PFSK-1 (cell line): ENCODE measurements around the gene LCP2.

Experiments
- FOXP2 ChIP-seq: optimal IDR thresholded peaks from 2 replicates; pipeline ENCODE3; 2011; ENCODE audit warnings: borderline replicate concordance, control low read depth, inconsistent platforms; ENCODE audit not compliant: insufficient read depth; ENCODE audit errors: extremely low read length, extremely low read depth
- POLR2AphosphoS5 ChIP-seq: IDR thresholded peaks from 2 replicates; pipeline ENCODE4 v1.6.1; 2012; ENCODE audit warnings: low read depth, mild to moderate bottlenecking, control low read depth, low read length, moderate library complexity
- REST ChIP-seq, 2 experiments: IDR thresholded peaks; 2 replicates each; pipeline versions ENCODE4 v1.6.1 to v1.8.0; 2011 to 2012; ENCODE audit warnings: low read depth in 2 of 2, low read length in 2 of 2, control low read depth in 1 of 2, inconsistent platforms in 1 of 2, mild to moderate bottlenecking in 1 of 2, moderate library complexity in 1 of 2; ENCODE audit not compliant: insufficient read depth in 1 of 2
- SIN3A ChIP-seq: IDR thresholded peaks from 2 replicates; pipeline ENCODE4 v1.6.1; 2012; ENCODE audit warnings: mild to moderate bottlenecking, low read length, moderate library complexity, borderline replicate concordance; ENCODE audit not compliant: insufficient read depth
- TAF1 ChIP-seq: IDR thresholded peaks from 2 replicates; pipeline ENCODE4 v1.6.1; 2012; ENCODE audit warnings: low read length, control low read depth, borderline replicate concordance; ENCODE audit not compliant: insufficient read depth

- no peak for TF ChIP-seq POLR2AphosphoS5
- TF ChIP-seq SIN3A = no peak
- TF ChIP-seq TAF1 = no peak
- TF ChIP-seq FOXP2 = no peak
- no peak for TF ChIP-seq REST (IDR thresholded peaks at IDR 0.05; ENCODE audit: insufficient read depth in 1 of 2, low read depth in 2 of 2, low read length in 2 of 2)
Measured at GRCh38 chr5:170216257-170216864, 81.2 kb downstream of the LCP2 start.
